Glutamatergic neuron (in vitro differentiated cells): Measurements from ENCODE around the gene DUSP10. TPM values are rescaled to one million over a fixed set of nuclear protein-coding genes. Genes with fewer than 3 reads are reported as not detected.

Experiments
- DNase-seq: peaks from one replicate; pipeline ENCODE4 v3.0.0; 2022
- H3K27ac Mint-ChIP-seq: one replicate; pipeline ENCODE4 v1.8.0; 2020; ENCODE audit warnings: mild to moderate bottlenecking, mixed read lengths, inconsistent platforms; ENCODE audit not compliant: unreplicated experiment
- H3K27me3 Mint-ChIP-seq: one replicate; pipeline ENCODE4 v1.8.0; 2020; ENCODE audit warnings: mild to moderate bottlenecking, moderate library complexity, mixed read lengths, inconsistent platforms; ENCODE audit not compliant: unreplicated experiment
- H3K36me3 Mint-ChIP-seq: one replicate; pipeline ENCODE4 v1.8.0; 2020; ENCODE audit warnings: mild to moderate bottlenecking, mixed read lengths, inconsistent platforms; ENCODE audit not compliant: unreplicated experiment
- H3K4me1 Mint-ChIP-seq: one replicate; pipeline ENCODE4 v1.8.0; 2020; ENCODE audit warnings: mild to moderate bottlenecking, low read depth, mixed read lengths, inconsistent platforms; ENCODE audit not compliant: unreplicated experiment
- H3K4me3 Mint-ChIP-seq: one replicate; pipeline ENCODE4 v1.8.0; 2020; ENCODE audit warnings: mild to moderate bottlenecking, mixed read lengths, inconsistent platforms; ENCODE audit not compliant: unreplicated experiment
- H3K9me3 Mint-ChIP-seq: one replicate; pipeline ENCODE4 v1.8.0; 2020; ENCODE audit warnings: mild to moderate bottlenecking, moderate library complexity, mixed read lengths, inconsistent platforms; ENCODE audit not compliant: unreplicated experiment
- CTCF ChIP-seq: fragments of 200-600 bp; sonication (generic); IDR thresholded peaks from one replicate; pipeline ENCODE4 v1.5.0; 2021; ENCODE audit not compliant: partially characterized antibody, unreplicated experiment
- total RNA-seq: library from RNA; stranded (reverse); fragmentation: NEBNext Ultra II Directional; extraction: Animal tissue kit (Norgen Biotek cat#: 25700); gene quantifications from one replicate; pipeline ENCODE4 v1.2.1, GENCODE V29; 2021; ENCODE audit not compliant: unreplicated experiment

The DUSP10 gene
- total RNA-seq, 1 donor from 2014 or later, result 21.5 TPM

GRCh38 chr1:221675880-221676800 lies 65.7 kb downstream of the DUSP10 start:
- Mint-ChIP-seq H3K27me3 (no peaks in the 10 kb centered on the region), H3K27ac (no peak overlapping the region), H3K36me3 (no peaks in the 10 kb centered on the region), H3K4me3 (no peak overlapping the region), H3K9me3 (no peaks in the 10 kb centered on the region), H3K4me1 (no peaks in the 10 kb centered on the region)
- DNase-seq, result no peak
- TF ChIP-seq CTCF, result no peak

GRCh38 chr1:221672965-221673364 lies 68.9 kb downstream of the DUSP10 start:
- Mint-ChIP-seq H3K9me3 (no peaks in the 10 kb centered on the region), H3K4me3 (no peak overlapping the region), H3K4me1 (no peaks in the 10 kb centered on the region), H3K36me3 (no peaks in the 10 kb centered on the region), H3K27me3 (no peaks in the 10 kb centered on the region), H3K27ac (no peak overlapping the region)
- no peak for TF ChIP-seq CTCF
- no peak for DNase-seq

GRCh38 chr1:221672239-221672645 lies 69.6 kb downstream of the DUSP10 start:
- no peaks in the 10 kb centered on the region for H3K4me1 Mint-ChIP-seq
- H3K36me3 Mint-ChIP-seq, result no peaks in the 10 kb centered on the region
- H3K27ac Mint-ChIP-seq, result no peak overlapping the region
- no peaks in the 10 kb centered on the region for H3K27me3 Mint-ChIP-seq
- DNase-seq, result no peak
- H3K9me3 Mint-ChIP-seq, result no peaks in the 10 kb centered on the region
- TF ChIP-seq CTCF, result no peak
- no peak overlapping the region for H3K4me3 Mint-ChIP-seq

- Mint-ChIP-seq H3K4me1 (no peaks in the 10 kb centered on the region), H3K27me3 (no peaks in the 10 kb centered on the region), H3K36me3 (no peaks in the 10 kb centered on the region), H3K4me3 (no peak overlapping the region), H3K27ac (no peak overlapping the region), H3K9me3 (no peaks in the 10 kb centered on the region)
- DNase-seq, result no peak
- no peak for TF ChIP-seq CTCF
These were observed 71.8 kb downstream of the DUSP10 start for GRCh38 chr1:221670081-221670480.

- no peak overlapping the region for H3K27ac Mint-ChIP-seq
- H3K4me1 Mint-ChIP-seq, result no peaks in the 10 kb centered on the region
- H3K9me3 Mint-ChIP-seq, result no peaks in the 10 kb centered on the region
These were observed 72.4 kb downstream of the DUSP10 start for GRCh38 chr1:221669441-221669840.

More at GRCh38 chr1:221669441-221669840, 72.4 kb downstream of the DUSP10 start:
- no peak for DNase-seq
- H3K4me3 Mint-ChIP-seq, result no peak overlapping the region
- no peaks in the 10 kb centered on the region for H3K27me3 Mint-ChIP-seq
- no peaks in the 10 kb centered on the region for H3K36me3 Mint-ChIP-seq
- TF ChIP-seq CTCF, result no peak
